WERI-Rb-1 (cell line): ENCODE measurements around the gene PRPF8.

Experiments used
- DNase-seq: peaks from one replicate; pipeline ENCODE4 v3.0.0-alpha.2; 2020
- H3K27ac ChIP-seq: fragments of 250-450 bp; sonication (Bioruptor Pico); 2 replicates; pipeline ENCODE4 v1.5.1; 2020; ENCODE audit warnings: mild to moderate bottlenecking, moderate library complexity
- H3K27me3 ChIP-seq: fragments of 250-450 bp; sonication (Bioruptor Pico); 2 replicates; pipeline ENCODE4 v1.5.1; 2021; ENCODE audit warnings: mild to moderate bottlenecking, low read depth, moderate library complexity; ENCODE audit not compliant: insufficient read depth, severe bottlenecking
- H3K36me3 ChIP-seq: fragments of 250-450 bp; sonication (Bioruptor Pico); 2 replicates; pipeline ENCODE4 v1.5.1; 2020; ENCODE audit warnings: mild to moderate bottlenecking, moderate library complexity
- H3K4me3 ChIP-seq: 2 replicates; pipeline ENCODE4 v1.5.1; 2011; ENCODE audit warnings: low read depth, mild to moderate bottlenecking, control low read depth, low read length
- H3K9me3 ChIP-seq: fragments of 250-450 bp; sonication (Bioruptor Pico); 2 replicates; pipeline ENCODE4 v1.5.1; 2021; ENCODE audit warnings: mild to moderate bottlenecking, moderate library complexity; ENCODE audit not compliant: severe bottlenecking
- TF ChIP-seq, protein P1 (sequence below): IDR thresholded peaks from 2 replicates; pipeline ENCODE4 v1.5.1; 2011; ENCODE audit warnings: low read depth, mild to moderate bottlenecking, control low read depth, inconsistent platforms, low read length

The PRPF8 gene

DNA sequence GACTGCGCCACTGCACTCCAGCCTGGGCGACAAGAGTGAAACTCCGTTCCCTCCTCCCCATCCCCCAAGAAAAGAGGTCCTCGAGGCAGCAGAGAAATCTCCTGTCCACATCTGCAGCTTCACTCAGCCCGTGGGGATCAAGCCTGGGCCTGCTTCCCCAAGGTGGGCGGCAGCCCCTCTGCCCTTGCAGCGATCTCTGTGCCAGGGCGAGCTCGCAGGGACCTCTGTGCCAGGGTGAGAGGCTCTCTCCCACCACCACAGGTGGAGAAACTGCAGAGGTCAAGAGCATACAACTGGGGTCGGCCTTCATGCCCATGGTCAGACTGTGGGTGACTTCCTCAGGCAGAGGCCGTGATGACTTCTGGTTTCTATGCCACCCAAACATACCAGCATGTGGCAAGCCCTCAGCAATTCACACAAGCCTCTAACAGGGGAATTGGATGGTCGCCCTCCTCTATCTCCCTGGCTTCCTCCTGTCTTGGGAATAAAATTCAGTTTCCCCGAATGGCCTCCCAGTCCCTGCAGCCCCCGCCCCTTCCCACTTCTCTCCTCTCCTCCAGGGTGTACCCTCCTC is 61.5 kb downstream of the PRPF8 start:
- Histone ChIP-seq H3K4me3 (no peak overlapping the region), H3K27me3 (no peaks in the 10 kb centered on the region), H3K27ac (no peak overlapping the region), H3K36me3 (peaks cover 9% of the 10 kb centered on the region), H3K9me3 (no peaks in the 10 kb centered on the region)
- no peak for DNase-seq
- TF ChIP-seq, protein P1, sequence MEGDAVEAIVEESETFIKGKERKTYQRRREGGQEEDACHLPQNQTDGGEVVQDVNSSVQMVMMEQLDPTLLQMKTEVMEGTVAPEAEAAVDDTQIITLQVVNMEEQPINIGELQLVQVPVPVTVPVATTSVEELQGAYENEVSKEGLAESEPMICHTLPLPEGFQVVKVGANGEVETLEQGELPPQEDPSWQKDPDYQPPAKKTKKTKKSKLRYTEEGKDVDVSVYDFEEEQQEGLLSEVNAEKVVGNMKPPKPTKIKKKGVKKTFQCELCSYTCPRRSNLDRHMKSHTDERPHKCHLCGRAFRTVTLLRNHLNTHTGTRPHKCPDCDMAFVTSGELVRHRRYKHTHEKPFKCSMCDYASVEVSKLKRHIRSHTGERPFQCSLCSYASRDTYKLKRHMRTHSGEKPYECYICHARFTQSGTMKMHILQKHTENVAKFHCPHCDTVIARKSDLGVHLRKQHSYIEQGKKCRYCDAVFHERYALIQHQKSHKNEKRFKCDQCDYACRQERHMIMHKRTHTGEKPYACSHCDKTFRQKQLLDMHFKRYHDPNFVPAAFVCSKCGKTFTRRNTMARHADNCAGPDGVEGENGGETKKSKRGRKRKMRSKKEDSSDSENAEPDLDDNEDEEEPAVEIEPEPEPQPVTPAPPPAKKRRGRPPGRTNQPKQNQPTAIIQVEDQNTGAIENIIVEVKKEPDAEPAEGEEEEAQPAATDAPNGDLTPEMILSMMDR, result no peak

DNA sequence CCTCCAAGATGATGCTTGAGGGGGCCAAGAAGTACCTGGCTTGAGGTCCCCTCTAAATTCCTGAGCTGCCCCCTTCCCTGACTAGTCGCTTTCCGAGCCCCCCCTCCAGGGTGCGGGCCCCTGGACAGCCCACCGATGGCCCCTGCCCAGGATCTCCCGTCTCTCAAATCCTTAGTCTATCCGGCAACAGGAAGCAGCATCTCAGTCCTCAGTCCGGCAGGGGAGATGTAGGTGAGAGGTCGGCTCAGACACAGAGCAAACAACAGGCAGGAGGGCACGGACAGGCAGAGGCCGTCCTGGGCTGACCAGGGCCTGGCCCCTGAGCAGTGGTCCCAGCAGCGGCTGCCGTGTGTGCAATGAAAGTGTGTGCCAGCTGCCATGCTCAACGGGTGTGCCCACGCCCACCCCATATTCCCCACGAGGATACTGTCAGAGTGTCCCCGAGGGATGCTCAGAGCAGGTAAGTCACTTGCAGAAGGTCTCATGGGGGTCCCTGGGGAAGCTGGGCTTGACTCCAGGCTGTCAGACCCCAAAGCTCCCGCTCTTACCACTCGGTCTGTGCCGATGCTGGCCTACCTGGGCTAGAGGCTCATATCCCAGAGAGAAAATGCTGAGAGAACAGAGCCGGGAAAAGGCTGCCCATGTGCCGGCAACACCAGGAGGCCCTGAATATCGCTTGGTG is 63.3 kb downstream of the PRPF8 start:
- TF ChIP-seq, protein P1, result no peak
- Histone ChIP-seq H3K36me3 (peaks cover 9% of the 10 kb centered on the region), H3K27me3 (no peaks in the 10 kb centered on the region), H3K27ac (no peak overlapping the region), H3K4me3 (no peak overlapping the region), H3K9me3 (no peaks in the 10 kb centered on the region)
- DNase-seq, result no peak

DNA sequence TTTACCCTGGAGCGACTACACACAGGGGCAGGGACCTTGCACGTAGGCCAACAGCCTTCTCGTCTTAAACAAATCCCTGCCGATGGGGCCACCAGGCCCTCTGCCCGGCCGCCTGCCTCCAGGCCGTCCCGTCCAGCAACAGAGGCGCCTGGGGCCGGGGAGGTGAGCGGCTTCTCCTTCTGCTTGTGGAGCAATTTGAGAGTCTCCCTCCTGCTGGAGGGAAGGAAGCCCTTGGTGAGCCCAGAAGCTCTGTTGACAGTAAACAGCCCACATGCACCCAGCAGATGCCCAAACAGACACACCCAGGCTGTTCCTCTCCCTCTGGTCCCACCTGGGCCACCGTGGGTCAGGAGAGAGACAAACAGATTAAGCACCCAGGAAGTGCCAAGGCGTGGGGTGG is 64.2 kb downstream of the PRPF8 start:
- no peak for DNase-seq
- TF ChIP-seq, protein P1, result no peak
- no peak overlapping the region for H3K27ac ChIP-seq
- H3K27me3 ChIP-seq, result no peaks in the 10 kb centered on the region
- H3K4me3 ChIP-seq, result no peak overlapping the region
- H3K36me3 ChIP-seq, result peaks cover 8% of the 10 kb centered on the region
- no peaks in the 10 kb centered on the region for H3K9me3 ChIP-seq

DNA sequence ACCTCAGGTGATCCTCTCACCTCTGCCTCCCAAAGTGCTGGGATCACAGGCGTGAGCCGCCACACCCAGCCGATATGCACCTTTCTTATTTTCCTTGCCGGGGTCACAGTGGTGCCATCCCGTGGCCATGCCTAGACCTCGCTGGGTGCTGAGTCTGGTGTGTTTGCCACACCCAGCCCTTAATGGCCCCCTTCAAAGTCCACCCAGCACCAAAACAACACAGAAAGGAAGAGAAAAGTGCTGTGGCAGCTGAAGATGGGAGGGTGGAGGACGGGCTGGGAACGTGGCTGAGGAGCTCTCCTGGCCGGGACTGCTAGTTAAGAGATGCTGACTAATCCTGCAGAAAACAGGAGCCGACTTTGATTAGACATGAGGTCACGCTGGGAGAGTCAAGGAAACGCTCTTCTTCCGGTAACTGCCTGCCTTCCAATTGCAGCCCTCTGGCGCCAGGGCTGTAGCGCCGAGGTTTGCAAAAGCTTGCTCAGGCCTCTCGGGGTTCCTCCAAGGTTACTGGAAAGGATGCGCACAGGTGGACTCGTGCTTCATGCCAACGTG is 67.0 kb downstream of the PRPF8 start:
- Histone ChIP-seq H3K4me3 (no peak overlapping the region), H3K9me3 (no peaks in the 10 kb centered on the region), H3K27me3 (no peaks in the 10 kb centered on the region), H3K27ac (no peak overlapping the region), H3K36me3 (peaks cover 6% of the 10 kb centered on the region; the same call in 1 of the 2 replicates)
- no peak for DNase-seq
- TF ChIP-seq, protein P1, result no peak

DNA sequence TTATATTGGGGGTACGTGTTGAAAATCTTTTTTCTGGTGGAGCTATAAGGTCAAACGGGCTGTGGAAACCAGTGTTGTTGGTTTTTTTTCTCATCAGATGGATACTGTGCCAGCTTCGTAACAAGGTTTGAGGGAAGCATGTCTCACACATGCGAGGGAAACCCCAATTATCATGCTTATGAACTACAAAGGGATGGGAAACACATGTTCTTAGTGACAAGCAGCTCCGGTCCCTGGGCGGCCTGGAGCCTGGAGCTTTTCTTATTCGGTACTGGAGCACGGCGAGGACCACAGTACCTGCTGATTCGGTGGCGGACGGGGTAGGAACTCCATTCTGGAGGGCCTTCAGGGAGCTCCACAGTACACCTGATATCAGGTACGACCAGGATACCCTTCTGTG is 68.6 kb downstream of the PRPF8 start:
- peaks cover 14% of the 10 kb centered on the region for H3K36me3 ChIP-seq

More for the DNA sequence above, 68.6 kb downstream of the PRPF8 start:
- Histone ChIP-seq H3K9me3 (no peaks in the 10 kb centered on the region), H3K4me3 (no peak overlapping the region), H3K27me3 (no peaks in the 10 kb centered on the region), H3K27ac (no peak overlapping the region)
- no peak for DNase-seq
- TF ChIP-seq, protein P1, result no peak
